Right atrium auricular region (tissue), 2 donors: ENCODE data around the gene CRYBG1. TPM values are rescaled to one million over a fixed set of nuclear protein-coding genes. Genes with fewer than 3 reads are reported as not detected.
A peak's percentile ranks its signal among the peaks of the same experiment; 100 is the strongest.

ENCODE experiments used
- DNase-seq: peaks from one replicate; pipeline ENCODE4 v3.0.0-alpha.2; 2019; ENCODE audit warnings: low spot score
- H3K27ac ChIP-seq, 2 donors: fragments of 200-600 bp; sonication (generic); 1 replicate in 1 of 2; 2 replicates in 1 of 2; pipeline ENCODE4 v1.5.1; 2016 to 2019
- H3K27me3 ChIP-seq, 2 donors: fragments of 200-600 bp; sonication (generic); one replicate each; pipeline versions ENCODE4 v1.5.1 to v1.6.0; 2017 to 2019
- H3K36me3 ChIP-seq: fragments of 200-600 bp; sonication (generic); one replicate; pipeline ENCODE4 v1.5.1; 2016
- H3K4me1 ChIP-seq, 2 donors: fragments of 200-600 bp; sonication (generic); one replicate each; pipeline versions ENCODE4 v1.5.1 to v1.6.0; 2017 to 2019
- H3K4me3 ChIP-seq, 2 donors: fragments of 200-600 bp; sonication (generic); 1 replicate in 1 of 2; 2 replicates in 1 of 2; pipeline ENCODE4 v1.5.1; 2017 to 2019; ENCODE audit warnings: mild to moderate bottlenecking in 1 of 2, moderate library complexity in 1 of 2
- H3K9me3 ChIP-seq, 2 donors: fragments of 200-600 bp; sonication (generic); one replicate each; pipeline ENCODE4 v1.5.1; 2019
- total RNA-seq, 2 donors: library from RNA; depleted of rRNA; stranded (reverse); fragments of >200 nt; gene quantifications; one replicate each; pipeline ENCODE4 v1.1.0, GENCODE V29; 2016
- TF ChIP-seq, protein P1 (sequence below), 2 donors: fragments of 200-600 bp; sonication (generic); IDR thresholded peaks; one replicate each; pipeline ENCODE4 v1.5.1; 2019; ENCODE audit warnings: antibody characterized with exemption in 2 of 2

Gene CRYBG1
- total RNA-seq, 2 donors from 2014 or later, result 1.6 to 1.9 TPM

DNA sequence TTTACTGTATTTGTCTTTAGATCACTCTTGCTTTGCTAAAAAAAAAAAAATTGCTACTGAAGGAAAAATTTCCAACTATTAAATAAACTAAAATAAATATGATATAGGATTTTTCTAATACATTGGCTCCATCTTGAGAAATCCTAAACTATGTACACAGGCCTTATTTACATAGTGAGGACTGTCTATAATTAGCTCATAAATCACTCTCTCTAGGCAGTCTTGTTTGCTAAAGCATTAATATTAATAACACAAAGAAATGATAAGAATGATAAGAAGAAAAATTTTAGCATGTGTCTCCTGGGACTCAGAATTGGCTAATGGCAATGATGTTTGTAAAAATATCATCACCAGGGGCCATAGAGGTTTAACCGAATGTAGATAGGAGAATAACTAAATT, 13.3 kb upstream of the CRYBG1 start:
- Histone ChIP-seq H3K36me3 (no peaks in the 10 kb centered on the region), H3K27ac (no peak overlapping the region), H3K9me3 (no peaks in the 10 kb centered on the region), H3K4me1 (no peaks in the 10 kb centered on the region), H3K27me3 (no peaks in the 10 kb centered on the region), H3K4me3 (no peak overlapping the region)
- no peak for DNase-seq
- TF ChIP-seq, protein P1, sequence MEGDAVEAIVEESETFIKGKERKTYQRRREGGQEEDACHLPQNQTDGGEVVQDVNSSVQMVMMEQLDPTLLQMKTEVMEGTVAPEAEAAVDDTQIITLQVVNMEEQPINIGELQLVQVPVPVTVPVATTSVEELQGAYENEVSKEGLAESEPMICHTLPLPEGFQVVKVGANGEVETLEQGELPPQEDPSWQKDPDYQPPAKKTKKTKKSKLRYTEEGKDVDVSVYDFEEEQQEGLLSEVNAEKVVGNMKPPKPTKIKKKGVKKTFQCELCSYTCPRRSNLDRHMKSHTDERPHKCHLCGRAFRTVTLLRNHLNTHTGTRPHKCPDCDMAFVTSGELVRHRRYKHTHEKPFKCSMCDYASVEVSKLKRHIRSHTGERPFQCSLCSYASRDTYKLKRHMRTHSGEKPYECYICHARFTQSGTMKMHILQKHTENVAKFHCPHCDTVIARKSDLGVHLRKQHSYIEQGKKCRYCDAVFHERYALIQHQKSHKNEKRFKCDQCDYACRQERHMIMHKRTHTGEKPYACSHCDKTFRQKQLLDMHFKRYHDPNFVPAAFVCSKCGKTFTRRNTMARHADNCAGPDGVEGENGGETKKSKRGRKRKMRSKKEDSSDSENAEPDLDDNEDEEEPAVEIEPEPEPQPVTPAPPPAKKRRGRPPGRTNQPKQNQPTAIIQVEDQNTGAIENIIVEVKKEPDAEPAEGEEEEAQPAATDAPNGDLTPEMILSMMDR (IDR thresholded peaks at IDR 0.05), result no peak

- no peak for DNase-seq
- H3K36me3 ChIP-seq, result no peaks in the 10 kb centered on the region
- peaks cover 0 to 13% of the 10 kb centered on the region in 2 donors for H3K4me1 ChIP-seq
- peaks cover 0 to 5% of the 10 kb centered on the region in 2 donors for H3K9me3 ChIP-seq
- peaks cover 0 to 16% of the 10 kb centered on the region in 2 donors for H3K27me3 ChIP-seq
- H3K27ac ChIP-seq, result no peak overlapping the region
- TF ChIP-seq, protein P1 (IDR thresholded peaks at IDR 0.05), result no peak
- H3K4me3 ChIP-seq, result no peak overlapping the region
These were observed 4.1 kb upstream of the CRYBG1 start for GRCh38 chr6:106356378-106356777.

- Histone ChIP-seq H3K27me3 (peaks cover 0 to 16% of the 10 kb centered on the region in 2 donors), H3K4me3 (peak overlapping the region in 1 of 2 donors; percentile 43)
These were observed 533 bp upstream of the CRYBG1 start for GRCh38 chr6:106359959-106360409.

DNA sequence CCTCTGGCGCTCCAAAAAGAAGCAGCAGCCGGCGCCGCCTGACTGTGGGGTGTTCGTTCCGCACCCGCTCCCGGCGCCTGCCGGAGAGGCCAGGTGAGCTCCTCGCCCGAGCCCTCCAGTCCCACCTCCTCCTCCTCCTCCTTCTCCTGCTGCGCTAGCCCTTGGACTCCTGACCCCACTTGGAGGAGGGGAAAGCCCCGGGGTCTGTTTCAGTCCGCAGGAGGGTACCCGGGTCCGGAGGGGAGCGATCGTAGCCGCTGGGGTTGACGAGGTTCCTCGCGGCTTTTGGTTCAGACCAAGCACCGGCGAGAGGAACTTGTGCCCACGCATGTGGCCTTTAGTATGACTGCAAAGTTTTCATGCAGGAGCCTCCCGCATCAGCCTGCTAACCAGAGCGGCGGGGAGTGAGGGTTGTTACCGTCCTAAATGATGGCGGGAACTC, 493 bp downstream of the CRYBG1 start:
- TF ChIP-seq, protein P1 (IDR thresholded peaks at IDR 0.05), result no peak
- H3K9me3 ChIP-seq, result no peaks in the 10 kb centered on the region
- no peak overlapping the region for H3K27ac ChIP-seq
- no peaks in the 10 kb centered on the region for H3K36me3 ChIP-seq
- DNase-seq, result no peak
- H3K4me3 ChIP-seq, result peak overlapping the region; percentile 7 to 43
- H3K27me3 ChIP-seq, result peaks cover 0 to 16% of the 10 kb centered on the region in 2 donors
- peaks cover 0 to 13% of the 10 kb centered on the region in 2 donors for H3K4me1 ChIP-seq

More at GRCh38 chr6:106359959-106360409, 533 bp upstream of the CRYBG1 start:
- Histone ChIP-seq H3K4me1 (peaks cover 0 to 13% of the 10 kb centered on the region in 2 donors), H3K36me3 (no peaks in the 10 kb centered on the region), H3K9me3 (no peaks in the 10 kb centered on the region), H3K27ac (no peak overlapping the region)
- TF ChIP-seq, protein P1 (IDR thresholded peaks at IDR 0.05), result no peak
- DNase-seq, result no peak

GRCh38 chr6:106363401-106364138, 3.1 kb downstream of the CRYBG1 start:
- no peaks in the 10 kb centered on the region for H3K9me3 ChIP-seq
- no peak overlapping the region for H3K4me3 ChIP-seq
- no peaks in the 10 kb centered on the region for H3K36me3 ChIP-seq
- peaks cover 0 to 16% of the 10 kb centered on the region in 2 donors for H3K27me3 ChIP-seq
- H3K27ac ChIP-seq, result no peak overlapping the region
- no peak for DNase-seq
- TF ChIP-seq, protein P1 (IDR thresholded peaks at IDR 0.05), result no peak
- peaks cover 0 to 13% of the 10 kb centered on the region in 2 donors for H3K4me1 ChIP-seq
